HepG2 (cell line): Measurements from ENCODE around the gene C20orf144. TPM values are rescaled to one million over a fixed set of nuclear protein-coding genes. Genes with fewer than 3 reads are reported as not detected.

Experiments
- ATAC-seq: fragments of 200-7000 bp; cut with Tn5 transposase; 3 replicates; pipeline ENCODE4 v1.9.1; 2020; ENCODE audit warnings: mild to moderate bottlenecking, moderate library complexity
- BruUV-seq: library from RNA; stranded (reverse); fragments of 400-500 nt; replicated peaks from 2 replicates; lab custom pipeline; 2021; lab: Mats Ljungman, UMichigan
- CTCF ChIA-PET: fragments of 300-600 bp; formaldehyde crosslinking; extraction: SDS; loops from one replicate; lab custom pipeline; 2021; ENCODE audit warnings: low total read pairs, inconsistent platforms, low intra/inter-chr PET ratio; lab: Yijun Ruan, JAX
- POLR2A ChIA-PET: fragments of 350-600 bp; sonication (Branson Sonifier 250); formaldehyde crosslinking; loops from one replicate; lab custom pipeline; 2020; ENCODE audit warnings: antibody characterized with exemption, inconsistent platforms; lab: Yijun Ruan, JAX
- DNase-seq: peaks from one replicate; pipeline ENCODE4 v3.0.0-alpha.2; 2015; ENCODE audit warnings: low spot score
- FAIRE-seq: peaks from 3 replicates; lab custom pipeline; 2011; peaks lifted over from hg19 to GRCh38; lab: Jason Lieb, UNC
- H2AFZ ChIP-seq: one replicate; pipeline ENCODE4 v1.6.1; 2011; ENCODE audit warnings: low read length, inconsistent platforms
- H3K27ac ChIP-seq: fragments of 300-600 bp; 3 replicates; pipeline ENCODE4 v1.8.0; 2011; ENCODE audit warnings: mixed run types, mild to moderate bottlenecking, mixed read lengths, low read length, inconsistent platforms; ENCODE audit not compliant: insufficient read depth; ENCODE audit errors: extremely low read length
- H3K27me3 ChIP-seq, 2 experiments: fragments of 200-600 bp in 1 of 2; 2 replicates in 1 of 2; 3 replicates in 1 of 2; pipeline versions ENCODE4 v1.6.0 to v1.8.0; 2011; ENCODE audit warnings: low read length in 2 of 2, mild to moderate bottlenecking in 2 of 2, moderate library complexity in 2 of 2, inconsistent platforms in 1 of 2; ENCODE audit not compliant: insufficient read depth in 2 of 2, control insufficient read depth in 1 of 2
- H3K36me3 ChIP-seq, 2 experiments: fragments of 200-600 bp in 1 of 2; replicated peaks in 1 of 2; 2 replicates in 1 of 2; 3 replicates in 1 of 2; pipeline versions ENCODE4 v1.5.1 to v1.8.0; 2011; ENCODE audit warnings: low read length in 2 of 2, inconsistent platforms in 1 of 2; ENCODE audit not compliant: insufficient read depth in 2 of 2, control insufficient read depth in 1 of 2
- H3K4me1 ChIP-seq: 2 replicates; pipeline ENCODE4 v1.5.1; 2012; ENCODE audit warnings: low read length, inconsistent platforms; ENCODE audit not compliant: insufficient read depth
- H3K4me2 ChIP-seq: 2 replicates; pipeline ENCODE4 v1.6.0; 2011; ENCODE audit warnings: low read depth, low read length, inconsistent platforms
- H3K4me3 ChIP-seq, 3 experiments: fragments of 200-600 bp in 1 of 3; sonication (generic), shearing (Covaris generic) in 1 of 3; replicated peaks in 1 of 3; 2 replicates each; pipeline ENCODE4 v1.5.1; 2011 to 2016; ENCODE audit warnings: low read length in 3 of 3, inconsistent platforms in 2 of 3, low read depth in 2 of 3, mild to moderate bottlenecking in 2 of 3, control low read depth in 1 of 3, mixed read lengths in 1 of 3; ENCODE audit not compliant: insufficient read depth in 1 of 3
- H3K79me2 ChIP-seq: one replicate; pipeline ENCODE4 v1.6.1; 2011; ENCODE audit warnings: low read length, inconsistent platforms; ENCODE audit not compliant: insufficient read depth
- H3K9ac ChIP-seq: 2 replicates; pipeline ENCODE4 v1.6.0; 2011; ENCODE audit warnings: mild to moderate bottlenecking, low read depth, low read length, inconsistent platforms; ENCODE audit not compliant: insufficient read depth
- H3K9me3 ChIP-seq: 2 replicates; pipeline ENCODE4 v1.5.1; 2012; ENCODE audit warnings: mild to moderate bottlenecking, low read length
- H4K20me1 ChIP-seq: 2 replicates; pipeline ENCODE4 v1.6.0; 2011; ENCODE audit warnings: inconsistent platforms, mild to moderate bottlenecking, low read length, moderate library complexity; ENCODE audit not compliant: insufficient read depth
- AKAP8 ChIP-seq: sonication (generic); formaldehyde crosslinking; IDR thresholded peaks from 2 replicates; pipeline ENCODE4 v1.5.1; 2020; ENCODE audit warnings: mild to moderate bottlenecking, missing genetic modification reagents
- HMGA1 ChIP-seq: sonication (generic); formaldehyde crosslinking; conservative IDR thresholded peaks from 2 replicates; pipeline ENCODE4 v1.4.0; 2020; ENCODE audit warnings: missing genetic modification reagents
- ISL2 ChIP-seq: sonication (generic); formaldehyde crosslinking; IDR thresholded peaks from 2 replicates; pipeline ENCODE4 v1.5.0; 2020; ENCODE audit warnings: missing genetic modification reagents
- REPIN1 ChIP-seq: sonication (generic); formaldehyde crosslinking; IDR thresholded peaks from 2 replicates; pipeline ENCODE4 v1.8.0; 2022; ENCODE audit warnings: missing genetic modification reagents, low read depth, mild to moderate bottlenecking, borderline replicate concordance
- RXRB ChIP-seq: IDR thresholded peaks from 2 replicates; pipeline ENCODE4 v1.6.1; 2016; ENCODE audit warnings: borderline replicate concordance, missing genetic modification reagents, missing compliant biosample characterization
- SKI ChIP-seq: fragments of 450-650 bp; IDR thresholded peaks from one replicate; pipeline ENCODE4 v1.6.1; 2018; ENCODE audit warnings: mild to moderate bottlenecking; ENCODE audit not compliant: partially characterized antibody
- ZBTB38 ChIP-seq: sonication (generic); formaldehyde crosslinking; IDR thresholded peaks from 2 replicates; pipeline ENCODE4 v1.5.1; 2020; ENCODE audit warnings: mild to moderate bottlenecking, missing genetic modification reagents
- ZFP90 ChIP-seq: sonication (generic); formaldehyde crosslinking; IDR thresholded peaks from 2 replicates; pipeline ENCODE4 v1.8.0; 2022; ENCODE audit warnings: missing genetic modification reagents, mild to moderate bottlenecking, inconsistent platforms, borderline replicate concordance
- ZFX ChIP-seq: sonication (generic); formaldehyde crosslinking; IDR thresholded peaks from 2 replicates; pipeline ENCODE4 v1.4.0; 2020; ENCODE audit warnings: mild to moderate bottlenecking, low read depth, missing genetic modification reagents, moderate library complexity
- ZNF44 ChIP-seq: sonication (generic); formaldehyde crosslinking; IDR thresholded peaks from 2 replicates; pipeline ENCODE4 v1.5.1; 2020; ENCODE audit warnings: mild to moderate bottlenecking, missing genetic modification reagents
- ZNF816 ChIP-seq: sonication (generic); formaldehyde crosslinking; IDR thresholded peaks from 2 replicates; pipeline ENCODE4 v1.8.0; 2022; ENCODE audit warnings: missing genetic modification reagents, mild to moderate bottlenecking, borderline replicate concordance
- WGBS: methylation state at CpG from one replicate; pipeline ENCODE4 v1.1.6; 2017; ENCODE audit warnings: low lambda C conversion rate; 5-methylcytosine and 5-hydroxymethylcytosine counted together
- in situ Hi-C: cut with HindIII; loops from 2 replicates; pipeline ENCODE4 v1.10.0; 2017; ENCODE audit warnings: low pct_unique_long_range_greater_than_20kb; ENCODE audit not compliant: extremely low pct_ligation_motif_present
- intact Hi-C: fragments of 100-400 bp; cut with micrococcal nuclease; formaldehyde crosslinking; loops from one replicate; pipeline ENCODE4 v1.10.0; 2022; ENCODE audit not compliant: unreplicated experiment
- polyA plus RNA-seq, 8 experiments: library from polyadenylated mRNA; depleted of rRNA in 3 of 8; stranded (reverse) in 7 of 8; unstranded in 1 of 8; fragments of >200 nt; fragmentation: Illumina TruSeq in 4 of 8; extraction: Trizol in 4 of 8; gene quantifications; 2 replicates each; pipeline versions ENCODE4 v1.2.1 to v1.2.3, GENCODE V29; 2011 to 2016; ENCODE audit warnings: low read depth in 4 of 8, missing spikeins in 1 of 8, mixed read lengths in 1 of 8; ENCODE audit not compliant: insufficient read depth in 1 of 8
- total RNA-seq, 5 experiments: library from RNA; depleted of rRNA; stranded (reverse); fragments of >200 nt; fragmentation: Illumina TruSeq; extraction: Trizol; gene quantifications; 2 replicates each; pipeline ENCODE4 v1.2.3, GENCODE V29; 2016; ENCODE audit warnings: low read depth in 1 of 5
- TF ChIP-seq, protein P1 (sequence below): sonication (generic); formaldehyde crosslinking; IDR thresholded peaks from 2 replicates; pipeline ENCODE4 v1.4.0; 2020; ENCODE audit warnings: missing genetic modification reagents
- TF ChIP-seq, protein P2 (sequence below): sonication (generic); formaldehyde crosslinking; IDR thresholded peaks from 2 replicates; pipeline ENCODE4 v1.5.1; 2020; ENCODE audit warnings: mild to moderate bottlenecking, missing genetic modification reagents, moderate library complexity
- TF ChIP-seq, protein P3 (sequence below): sonication (generic); formaldehyde crosslinking; IDR thresholded peaks from 2 replicates; pipeline ENCODE4 v1.5.0; 2020; ENCODE audit warnings: mild to moderate bottlenecking, missing genetic modification reagents, moderate library complexity

Gene C20orf144
- total and polyA plus RNA-seq, 2 of the 13 experiments (the other 11 are each of a cell fraction or from before 2014, with no cell fraction given), result 0.09 to 0.16 TPM

DNA sequence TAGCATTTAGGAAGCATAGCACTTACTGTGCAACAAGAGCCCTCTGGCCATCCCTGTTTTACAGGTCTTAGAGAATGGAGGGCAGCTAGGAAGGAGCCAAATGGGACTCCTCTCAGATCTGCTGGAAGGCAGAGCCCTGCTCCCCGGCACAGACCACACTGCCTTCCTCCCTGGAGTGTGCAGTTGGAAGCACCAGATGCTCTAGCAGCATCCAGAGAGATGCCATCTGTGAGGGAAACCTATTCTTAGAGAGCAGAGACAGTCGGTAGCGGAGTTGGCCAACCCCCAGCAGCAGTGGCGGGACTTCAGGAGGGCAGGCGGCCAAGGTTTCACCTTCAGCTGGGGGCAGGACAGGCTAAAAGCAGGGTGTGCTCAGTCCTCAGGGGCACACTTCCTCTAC is 40.7 kb downstream of the C20orf144 start:
- Histone ChIP-seq H3K4me3 (no peak overlapping the region), H3K9ac (no peak overlapping the region), H2AFZ (no peak overlapping the region), H3K9me3 (no peaks in the 10 kb centered on the region), H3K36me3 (no peaks in the 10 kb centered on the region), H3K79me2 (no peaks in the 10 kb centered on the region), H3K4me2 (peak overlapping the region; percentile 48), H3K27ac (no peak overlapping the region), H3K4me1 (peaks cover 46% of the 10 kb centered on the region), H3K27me3 (no peaks in the 10 kb centered on the region), H4K20me1 (no peaks in the 10 kb centered on the region)
- WGBS, result 25% methylated on average over 5 of the region's 5 CpGs
- ATAC-seq (peak; percentile 42), FAIRE-seq (no peak), DNase-seq (no peak)
- in situ Hi-C loops (no loop called here), intact Hi-C loops (loop anchor here (2.0 kb wide), 1 partner anchor 16 kb away; the partner anchor contains the start of gene E2F1)
- ChIA-PET CTCF (interaction anchor here (1.3 kb wide), 1 partner anchor 30 kb away, joined by 4 read pairs; no protein-coding TSS in a partner anchor), POLR2A (no interaction called here)
- no TSS peak for BruUV-seq
- TF ChIP-seq, protein P1, sequence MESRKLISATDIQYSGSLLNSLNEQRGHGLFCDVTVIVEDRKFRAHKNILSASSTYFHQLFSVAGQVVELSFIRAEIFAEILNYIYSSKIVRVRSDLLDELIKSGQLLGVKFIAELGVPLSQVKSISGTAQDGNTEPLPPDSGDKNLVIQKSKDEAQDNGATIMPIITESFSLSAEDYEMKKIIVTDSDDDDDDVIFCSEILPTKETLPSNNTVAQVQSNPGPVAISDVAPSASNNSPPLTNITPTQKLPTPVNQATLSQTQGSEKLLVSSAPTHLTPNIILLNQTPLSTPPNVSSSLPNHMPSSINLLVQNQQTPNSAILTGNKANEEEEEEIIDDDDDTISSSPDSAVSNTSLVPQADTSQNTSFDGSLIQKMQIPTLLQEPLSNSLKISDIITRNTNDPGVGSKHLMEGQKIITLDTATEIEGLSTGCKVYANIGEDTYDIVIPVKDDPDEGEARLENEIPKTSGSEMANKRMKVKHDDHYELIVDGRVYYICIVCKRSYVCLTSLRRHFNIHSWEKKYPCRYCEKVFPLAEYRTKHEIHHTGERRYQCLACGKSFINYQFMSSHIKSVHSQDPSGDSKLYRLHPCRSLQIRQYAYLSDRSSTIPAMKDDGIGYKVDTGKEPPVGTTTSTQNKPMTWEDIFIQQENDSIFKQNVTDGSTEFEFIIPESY (CRISPR knock-in tag), result peak; percentile 92
- no peak for TF ChIP-seq ZFP90
- no peak for TF ChIP-seq ZNF816 (CRISPR knock-in tag)
- TF ChIP-seq AKAP8 (CRISPR knock-in tag), result no peak
- TF ChIP-seq ZNF44 (CRISPR knock-in tag), result no peak
- no peak for TF ChIP-seq REPIN1 (CRISPR knock-in tag)
- no peak for TF ChIP-seq ISL2 (CRISPR knock-in tag)
- no peak for TF ChIP-seq RXRB (CRISPR knock-in tag)
- no peak for TF ChIP-seq ZFX (CRISPR knock-in tag)
- TF ChIP-seq, protein P2, sequence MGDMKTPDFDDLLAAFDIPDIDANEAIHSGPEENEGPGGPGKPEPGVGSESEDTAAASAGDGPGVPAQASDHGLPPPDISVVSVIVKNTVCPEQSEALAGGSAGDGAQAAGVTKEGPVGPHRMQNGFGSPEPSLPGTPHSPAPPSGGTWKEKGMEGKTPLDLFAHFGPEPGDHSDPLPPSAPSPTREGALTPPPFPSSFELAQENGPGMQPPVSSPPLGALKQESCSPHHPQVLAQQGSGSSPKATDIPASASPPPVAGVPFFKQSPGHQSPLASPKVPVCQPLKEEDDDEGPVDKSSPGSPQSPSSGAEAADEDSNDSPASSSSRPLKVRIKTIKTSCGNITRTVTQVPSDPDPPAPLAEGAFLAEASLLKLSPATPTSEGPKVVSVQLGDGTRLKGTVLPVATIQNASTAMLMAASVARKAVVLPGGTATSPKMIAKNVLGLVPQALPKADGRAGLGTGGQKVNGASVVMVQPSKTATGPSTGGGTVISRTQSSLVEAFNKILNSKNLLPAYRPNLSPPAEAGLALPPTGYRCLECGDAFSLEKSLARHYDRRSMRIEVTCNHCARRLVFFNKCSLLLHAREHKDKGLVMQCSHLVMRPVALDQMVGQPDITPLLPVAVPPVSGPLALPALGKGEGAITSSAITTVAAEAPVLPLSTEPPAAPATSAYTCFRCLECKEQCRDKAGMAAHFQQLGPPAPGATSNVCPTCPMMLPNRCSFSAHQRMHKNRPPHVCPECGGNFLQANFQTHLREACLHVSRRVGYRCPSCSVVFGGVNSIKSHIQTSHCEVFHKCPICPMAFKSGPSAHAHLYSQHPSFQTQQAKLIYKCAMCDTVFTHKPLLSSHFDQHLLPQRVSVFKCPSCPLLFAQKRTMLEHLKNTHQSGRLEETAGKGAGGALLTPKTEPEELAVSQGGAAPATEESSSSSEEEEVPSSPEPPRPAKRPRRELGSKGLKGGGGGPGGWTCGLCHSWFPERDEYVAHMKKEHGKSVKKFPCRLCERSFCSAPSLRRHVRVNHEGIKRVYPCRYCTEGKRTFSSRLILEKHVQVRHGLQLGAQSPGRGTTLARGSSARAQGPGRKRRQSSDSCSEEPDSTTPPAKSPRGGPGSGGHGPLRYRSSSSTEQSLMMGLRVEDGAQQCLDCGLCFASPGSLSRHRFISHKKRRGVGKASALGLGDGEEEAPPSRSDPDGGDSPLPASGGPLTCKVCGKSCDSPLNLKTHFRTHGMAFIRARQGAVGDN, result peak; percentile 49; the same call in 1 of the 2 replicates
- TF ChIP-seq ZBTB38, result peak; percentile 83
- no peak for TF ChIP-seq HMGA1 (CRISPR knock-in tag)
- peak; percentile 26 for TF ChIP-seq SKI
- TF ChIP-seq, protein P3, sequence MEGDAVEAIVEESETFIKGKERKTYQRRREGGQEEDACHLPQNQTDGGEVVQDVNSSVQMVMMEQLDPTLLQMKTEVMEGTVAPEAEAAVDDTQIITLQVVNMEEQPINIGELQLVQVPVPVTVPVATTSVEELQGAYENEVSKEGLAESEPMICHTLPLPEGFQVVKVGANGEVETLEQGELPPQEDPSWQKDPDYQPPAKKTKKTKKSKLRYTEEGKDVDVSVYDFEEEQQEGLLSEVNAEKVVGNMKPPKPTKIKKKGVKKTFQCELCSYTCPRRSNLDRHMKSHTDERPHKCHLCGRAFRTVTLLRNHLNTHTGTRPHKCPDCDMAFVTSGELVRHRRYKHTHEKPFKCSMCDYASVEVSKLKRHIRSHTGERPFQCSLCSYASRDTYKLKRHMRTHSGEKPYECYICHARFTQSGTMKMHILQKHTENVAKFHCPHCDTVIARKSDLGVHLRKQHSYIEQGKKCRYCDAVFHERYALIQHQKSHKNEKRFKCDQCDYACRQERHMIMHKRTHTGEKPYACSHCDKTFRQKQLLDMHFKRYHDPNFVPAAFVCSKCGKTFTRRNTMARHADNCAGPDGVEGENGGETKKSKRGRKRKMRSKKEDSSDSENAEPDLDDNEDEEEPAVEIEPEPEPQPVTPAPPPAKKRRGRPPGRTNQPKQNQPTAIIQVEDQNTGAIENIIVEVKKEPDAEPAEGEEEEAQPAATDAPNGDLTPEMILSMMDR (CRISPR knock-in tag), result no peak
